Measurements from ENCODE around the gene MBP.

DNA sequence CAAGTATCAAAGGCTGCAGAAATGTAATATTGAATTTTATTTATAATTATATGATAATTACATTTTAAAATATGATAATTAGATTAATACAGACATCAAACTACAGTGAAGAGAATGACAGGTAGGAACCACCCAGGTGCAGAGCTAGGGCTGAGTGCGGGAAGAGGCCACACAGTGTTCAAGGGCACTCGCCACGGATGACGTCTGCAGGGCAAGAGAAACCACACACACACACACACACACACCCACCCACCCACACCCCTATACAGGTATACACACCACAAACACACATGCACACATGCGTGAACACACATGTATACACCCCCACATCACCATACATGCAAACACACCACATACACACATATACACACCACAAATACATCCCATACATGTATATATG, 41.2 kb downstream of the MBP start:
- TF ChIP-seq, protein P1, sequence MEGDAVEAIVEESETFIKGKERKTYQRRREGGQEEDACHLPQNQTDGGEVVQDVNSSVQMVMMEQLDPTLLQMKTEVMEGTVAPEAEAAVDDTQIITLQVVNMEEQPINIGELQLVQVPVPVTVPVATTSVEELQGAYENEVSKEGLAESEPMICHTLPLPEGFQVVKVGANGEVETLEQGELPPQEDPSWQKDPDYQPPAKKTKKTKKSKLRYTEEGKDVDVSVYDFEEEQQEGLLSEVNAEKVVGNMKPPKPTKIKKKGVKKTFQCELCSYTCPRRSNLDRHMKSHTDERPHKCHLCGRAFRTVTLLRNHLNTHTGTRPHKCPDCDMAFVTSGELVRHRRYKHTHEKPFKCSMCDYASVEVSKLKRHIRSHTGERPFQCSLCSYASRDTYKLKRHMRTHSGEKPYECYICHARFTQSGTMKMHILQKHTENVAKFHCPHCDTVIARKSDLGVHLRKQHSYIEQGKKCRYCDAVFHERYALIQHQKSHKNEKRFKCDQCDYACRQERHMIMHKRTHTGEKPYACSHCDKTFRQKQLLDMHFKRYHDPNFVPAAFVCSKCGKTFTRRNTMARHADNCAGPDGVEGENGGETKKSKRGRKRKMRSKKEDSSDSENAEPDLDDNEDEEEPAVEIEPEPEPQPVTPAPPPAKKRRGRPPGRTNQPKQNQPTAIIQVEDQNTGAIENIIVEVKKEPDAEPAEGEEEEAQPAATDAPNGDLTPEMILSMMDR (IDR thresholded peaks at IDR 0.05; ENCODE audit: insufficient read depth, low read length): no peak
- TF ChIP-seq POLR2AphosphoS5 (IDR thresholded peaks at IDR 0.05; ENCODE audit: low read depth): no peak

Data from HL-60 (cell line).